ENCODE data around the gene TTC34. TPM values are rescaled to one million over a fixed set of nuclear protein-coding genes. Genes with fewer than 3 reads are reported as not detected.

The TTC34 gene
- total and polyA plus RNA-seq, 9 of the 15 experiments (the other 6 are each of a cell fraction or from before 2014, with no cell fraction given): 0.03 to 0.38 (median 0.05) TPM; not detected in 2

DNA sequence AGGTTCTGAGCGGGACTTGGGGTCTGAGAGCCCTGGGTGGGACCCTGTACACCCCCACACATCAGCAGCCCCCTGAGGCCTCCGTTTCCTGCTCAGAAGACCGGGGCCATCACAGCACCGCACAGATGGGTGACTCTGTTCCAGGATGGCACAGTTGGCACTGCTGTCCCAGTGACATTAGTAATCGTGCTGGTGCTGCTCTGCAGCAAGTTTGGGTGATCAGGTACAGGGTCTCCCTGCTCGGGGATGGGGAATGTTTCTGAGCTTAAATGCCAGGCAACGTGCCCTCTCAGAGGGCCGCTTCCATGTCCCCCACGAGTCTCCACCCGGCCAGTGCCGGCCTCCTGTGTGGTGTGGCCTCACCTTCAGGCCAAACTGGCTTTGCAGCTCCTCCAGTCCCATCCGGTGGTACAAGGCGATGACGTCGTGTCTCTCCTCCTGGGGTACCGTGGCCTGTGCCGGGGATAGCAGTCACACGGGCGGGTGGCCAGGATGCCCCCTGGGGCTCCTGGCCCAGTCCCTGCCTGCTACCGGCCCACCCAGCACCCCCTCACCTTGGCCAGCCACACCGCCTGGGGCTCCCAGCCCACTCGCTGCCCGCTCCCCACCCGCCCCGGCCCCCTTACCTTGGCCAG is 197.9 kb downstream of the TTC34 start (continued):
- TF ChIP-seq, protein P1, sequence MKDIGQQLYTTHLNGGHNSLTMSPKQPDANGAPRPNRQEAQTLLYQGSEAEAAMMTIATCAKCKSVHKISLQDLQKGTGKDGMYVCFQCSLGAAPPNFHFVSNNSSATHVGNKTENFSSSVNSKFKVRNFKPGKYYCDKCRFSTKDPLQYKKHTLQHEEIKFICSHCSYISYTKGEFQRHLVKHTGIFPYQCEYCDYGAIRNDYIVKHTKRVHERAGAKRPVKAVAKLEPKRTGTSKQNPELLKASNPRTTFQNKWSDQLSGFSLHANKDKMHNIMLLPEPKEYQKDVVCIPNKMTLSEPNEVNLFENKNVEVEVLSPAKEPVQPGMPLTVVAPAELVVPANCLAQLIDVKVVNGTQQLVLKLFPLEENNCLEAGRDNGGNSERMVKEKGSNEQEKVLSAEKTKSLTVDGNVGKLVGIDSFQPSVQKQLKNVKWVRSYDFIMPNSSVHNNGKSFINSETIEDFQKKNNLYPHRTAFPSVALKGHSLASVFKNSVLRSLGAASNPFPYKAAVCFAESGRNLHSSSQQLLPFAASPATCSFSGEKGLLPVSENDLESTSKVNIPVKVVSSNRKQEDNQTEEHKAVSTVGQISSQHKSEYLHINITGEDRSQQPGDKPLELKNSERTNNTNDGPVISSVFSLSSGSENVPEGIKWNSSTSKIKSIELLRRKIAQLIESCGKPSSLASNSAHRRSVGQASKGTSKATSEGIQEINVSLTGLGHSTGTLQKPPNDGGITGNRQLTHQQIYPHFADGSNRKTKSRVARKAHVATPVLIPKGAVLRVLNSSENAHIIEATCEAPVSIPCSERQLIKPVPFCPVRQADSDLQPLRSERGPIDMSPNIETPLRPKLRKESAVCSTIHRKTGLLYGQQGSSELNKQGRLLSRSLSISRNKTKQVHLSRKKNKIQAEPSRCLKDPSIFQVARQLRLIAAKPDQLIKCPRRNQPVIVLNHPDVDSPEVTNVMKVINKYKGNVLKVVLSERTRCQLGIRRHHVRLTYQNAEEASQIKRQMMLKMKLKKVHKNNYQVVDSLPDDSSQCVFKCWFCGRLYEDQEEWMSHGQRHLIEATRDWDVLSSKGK (CRISPR knock-in tag; IDR thresholded peaks at IDR 0.05): no peak
- TF ChIP-seq, protein P2, sequence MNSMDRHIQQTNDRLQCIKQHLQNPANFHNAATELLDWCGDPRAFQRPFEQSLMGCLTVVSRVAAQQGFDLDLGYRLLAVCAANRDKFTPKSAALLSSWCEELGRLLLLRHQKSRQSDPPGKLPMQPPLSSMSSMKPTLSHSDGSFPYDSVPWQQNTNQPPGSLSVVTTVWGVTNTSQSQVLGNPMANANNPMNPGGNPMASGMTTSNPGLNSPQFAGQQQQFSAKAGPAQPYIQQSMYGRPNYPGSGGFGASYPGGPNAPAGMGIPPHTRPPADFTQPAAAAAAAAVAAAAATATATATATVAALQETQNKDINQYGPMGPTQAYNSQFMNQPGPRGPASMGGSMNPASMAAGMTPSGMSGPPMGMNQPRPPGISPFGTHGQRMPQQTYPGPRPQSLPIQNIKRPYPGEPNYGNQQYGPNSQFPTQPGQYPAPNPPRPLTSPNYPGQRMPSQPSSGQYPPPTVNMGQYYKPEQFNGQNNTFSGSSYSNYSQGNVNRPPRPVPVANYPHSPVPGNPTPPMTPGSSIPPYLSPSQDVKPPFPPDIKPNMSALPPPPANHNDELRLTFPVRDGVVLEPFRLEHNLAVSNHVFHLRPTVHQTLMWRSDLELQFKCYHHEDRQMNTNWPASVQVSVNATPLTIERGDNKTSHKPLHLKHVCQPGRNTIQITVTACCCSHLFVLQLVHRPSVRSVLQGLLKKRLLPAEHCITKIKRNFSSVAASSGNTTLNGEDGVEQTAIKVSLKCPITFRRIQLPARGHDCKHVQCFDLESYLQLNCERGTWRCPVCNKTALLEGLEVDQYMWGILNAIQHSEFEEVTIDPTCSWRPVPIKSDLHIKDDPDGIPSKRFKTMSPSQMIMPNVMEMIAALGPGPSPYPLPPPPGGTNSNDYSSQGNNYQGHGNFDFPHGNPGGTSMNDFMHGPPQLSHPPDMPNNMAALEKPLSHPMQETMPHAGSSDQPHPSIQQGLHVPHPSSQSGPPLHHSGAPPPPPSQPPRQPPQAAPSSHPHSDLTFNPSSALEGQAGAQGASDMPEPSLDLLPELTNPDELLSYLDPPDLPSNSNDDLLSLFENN (IDR thresholded peaks at IDR 0.05; ENCODE audit: low read depth in 2 of 2, low read length in 2 of 2): no peak
- TF ChIP-seq ZNF57 (CRISPR knock-in tag; IDR thresholded peaks at IDR 0.05) (no peak), EZH2 (IDR thresholded peaks at IDR 0.05; ENCODE audit: borderline replicate concordance, low read depth, low read length) (no peak), MTF1 (CRISPR knock-in tag; IDR thresholded peaks at IDR 0.05; ENCODE audit: borderline replicate concordance) (no peak), RB1 (IDR thresholded peaks at IDR 0.05; ENCODE audit: low read depth) (no peak), KLF1 (tag; IDR thresholded peaks at IDR 0.05) (no peak), ZNF347 (CRISPR knock-in tag; IDR thresholded peaks at IDR 0.05; ENCODE audit: low read depth) (no peak)
